AG10803 (cell line): ENCODE measurements around the gene IFT43.

ENCODE experiments used
- DNase-seq: peaks from one replicate; pipeline ENCODE4 v3.0.0; 2010; ENCODE audit warnings: low read depth
- H3K4me3 ChIP-seq: 2 replicates; pipeline ENCODE4 v1.5.1; 2011; ENCODE audit warnings: mild to moderate bottlenecking, low read length, control low read depth
- TF ChIP-seq, protein P1 (sequence below): conservative IDR thresholded peaks from 2 replicates; pipeline ENCODE4 v1.5.1; 2011; ENCODE audit warnings: mild to moderate bottlenecking, low read length, control low read depth, inconsistent platforms

Gene IFT43

DNA sequence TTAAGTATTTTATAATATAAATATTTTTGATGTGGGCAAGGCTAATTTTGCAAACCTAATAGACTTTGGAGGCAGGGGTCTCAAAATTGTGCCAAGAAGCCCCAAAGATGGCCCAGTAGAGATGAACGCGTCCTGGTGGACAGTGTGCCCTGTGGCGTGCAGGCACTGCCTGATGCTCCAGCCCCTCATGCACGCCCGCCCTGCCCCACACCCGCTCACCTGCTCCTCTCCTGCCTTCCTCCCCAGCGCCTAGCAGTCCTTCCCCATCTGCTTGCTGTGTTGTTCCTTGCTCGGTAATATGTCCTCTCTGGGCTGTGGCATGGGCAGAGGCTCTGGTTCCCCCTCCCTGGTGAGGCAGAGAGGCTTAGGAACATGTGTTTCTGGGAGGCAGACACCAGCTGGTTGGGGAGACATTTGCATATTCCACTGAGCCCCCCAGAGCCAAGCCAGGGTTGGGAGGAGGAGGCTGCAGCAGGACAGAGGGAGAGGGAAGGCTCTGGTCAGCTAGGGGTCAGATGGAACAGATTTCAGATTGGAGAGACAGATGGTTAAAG lies 119.3 kb downstream of the IFT43 start:
- H3K4me3 ChIP-seq = no peak overlapping the region
- DNase-seq = no peak
- TF ChIP-seq, protein P1, sequence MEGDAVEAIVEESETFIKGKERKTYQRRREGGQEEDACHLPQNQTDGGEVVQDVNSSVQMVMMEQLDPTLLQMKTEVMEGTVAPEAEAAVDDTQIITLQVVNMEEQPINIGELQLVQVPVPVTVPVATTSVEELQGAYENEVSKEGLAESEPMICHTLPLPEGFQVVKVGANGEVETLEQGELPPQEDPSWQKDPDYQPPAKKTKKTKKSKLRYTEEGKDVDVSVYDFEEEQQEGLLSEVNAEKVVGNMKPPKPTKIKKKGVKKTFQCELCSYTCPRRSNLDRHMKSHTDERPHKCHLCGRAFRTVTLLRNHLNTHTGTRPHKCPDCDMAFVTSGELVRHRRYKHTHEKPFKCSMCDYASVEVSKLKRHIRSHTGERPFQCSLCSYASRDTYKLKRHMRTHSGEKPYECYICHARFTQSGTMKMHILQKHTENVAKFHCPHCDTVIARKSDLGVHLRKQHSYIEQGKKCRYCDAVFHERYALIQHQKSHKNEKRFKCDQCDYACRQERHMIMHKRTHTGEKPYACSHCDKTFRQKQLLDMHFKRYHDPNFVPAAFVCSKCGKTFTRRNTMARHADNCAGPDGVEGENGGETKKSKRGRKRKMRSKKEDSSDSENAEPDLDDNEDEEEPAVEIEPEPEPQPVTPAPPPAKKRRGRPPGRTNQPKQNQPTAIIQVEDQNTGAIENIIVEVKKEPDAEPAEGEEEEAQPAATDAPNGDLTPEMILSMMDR = no peak

DNA sequence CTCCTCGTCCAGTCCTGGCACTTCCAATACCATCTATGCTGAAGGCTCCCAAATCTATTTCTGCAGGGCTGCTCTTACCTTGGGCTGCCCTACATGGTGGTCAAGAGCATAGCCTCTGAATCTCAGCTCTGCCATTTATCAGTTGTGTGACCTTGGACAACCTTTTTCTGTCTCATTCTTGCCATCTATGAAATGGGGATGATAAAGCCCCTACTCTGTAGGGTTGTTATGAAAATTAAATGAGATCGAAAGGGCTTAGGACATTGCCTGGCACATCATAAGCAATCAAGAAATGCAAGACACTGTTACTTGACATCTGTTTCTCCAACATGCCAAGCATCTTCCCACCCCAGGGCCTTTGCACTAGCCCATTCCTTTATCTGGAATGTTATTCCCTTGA lies 120.6 kb downstream of the IFT43 start:
- TF ChIP-seq, protein P1 = no peak
- H3K4me3 ChIP-seq = no peak overlapping the region

DNA sequence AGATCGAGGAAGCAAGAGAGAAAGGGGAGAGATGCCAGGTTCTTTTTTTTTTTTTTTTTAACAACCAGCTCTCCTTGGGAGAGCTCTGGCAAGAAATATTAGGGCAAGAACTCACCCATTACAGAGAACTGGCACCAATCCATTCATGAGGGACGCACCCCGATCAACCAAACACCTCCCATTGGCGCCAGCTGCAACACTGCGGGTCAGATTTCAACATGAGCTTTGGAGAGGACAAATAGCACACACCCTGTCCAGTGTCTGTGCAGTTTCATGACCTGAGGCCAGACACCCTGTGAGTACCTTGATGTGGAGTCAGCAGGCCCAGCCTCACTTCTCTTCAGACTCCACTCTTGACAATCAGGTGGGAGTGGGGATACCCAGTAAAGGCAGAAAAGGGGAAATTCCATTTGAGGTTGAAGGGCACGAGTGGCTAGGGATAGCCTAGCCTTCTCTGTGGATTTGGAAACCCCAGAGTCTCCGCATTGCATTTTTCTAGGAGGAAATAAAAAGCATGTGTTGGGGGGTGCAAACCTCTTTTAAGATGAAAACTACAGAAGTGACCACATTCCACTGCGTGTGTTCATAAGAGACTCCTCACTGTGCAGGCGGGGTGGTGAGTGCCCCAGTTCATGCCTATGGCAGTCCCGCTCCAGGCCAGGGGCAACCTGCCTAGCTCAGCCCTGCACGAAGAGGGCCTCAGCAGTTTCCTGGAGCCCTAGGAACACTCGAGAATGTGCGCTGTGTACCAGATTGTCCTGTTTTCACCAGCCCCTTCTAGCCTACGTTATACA lies 123.7 kb downstream of the IFT43 start:
- DNase-seq = peak; percentile 65
- TF ChIP-seq, protein P1 = no peak
- H3K4me3 ChIP-seq = no peak overlapping the region

More for the DNA sequence above, 120.6 kb downstream of the IFT43 start:
- no peak for DNase-seq

DNA sequence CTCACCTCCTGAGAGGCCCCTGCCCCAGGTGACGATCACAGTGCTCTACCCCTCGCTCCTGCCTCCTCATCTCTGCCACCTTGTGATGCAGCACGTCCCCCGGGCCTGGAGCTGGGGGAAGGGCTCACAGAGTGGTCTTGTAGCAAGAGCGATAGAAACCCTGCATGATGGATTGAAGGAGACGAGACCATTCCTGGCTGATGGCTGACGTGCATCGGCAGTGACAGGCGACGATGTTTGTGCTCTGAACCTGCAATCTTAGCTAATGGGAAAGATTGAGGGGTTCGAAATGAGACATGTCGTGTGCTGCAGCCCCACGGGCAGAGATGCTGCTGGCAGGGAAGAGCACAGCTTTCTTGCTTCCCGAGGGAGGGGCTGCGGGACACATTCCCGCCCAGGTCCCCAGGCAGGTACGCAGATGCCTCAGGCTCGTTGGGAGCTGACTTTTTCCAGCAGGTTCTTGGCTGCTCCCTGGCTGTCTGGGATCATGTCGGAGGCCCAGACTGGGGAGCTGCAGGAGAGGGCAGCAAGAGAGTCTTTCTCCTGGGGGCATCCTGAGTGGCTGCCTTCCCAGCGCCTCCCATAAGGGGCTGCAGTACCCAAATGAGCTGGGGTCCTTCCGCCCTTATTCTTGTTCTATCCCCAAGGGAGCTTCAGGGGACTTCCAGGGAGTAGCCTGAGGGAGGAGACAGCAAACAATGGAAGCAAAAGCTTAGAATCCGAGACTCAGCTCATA lies 127.5 kb downstream of the IFT43 start:
- no peak overlapping the region for H3K4me3 ChIP-seq
- TF ChIP-seq, protein P1 = no peak
- no peak for DNase-seq

DNA sequence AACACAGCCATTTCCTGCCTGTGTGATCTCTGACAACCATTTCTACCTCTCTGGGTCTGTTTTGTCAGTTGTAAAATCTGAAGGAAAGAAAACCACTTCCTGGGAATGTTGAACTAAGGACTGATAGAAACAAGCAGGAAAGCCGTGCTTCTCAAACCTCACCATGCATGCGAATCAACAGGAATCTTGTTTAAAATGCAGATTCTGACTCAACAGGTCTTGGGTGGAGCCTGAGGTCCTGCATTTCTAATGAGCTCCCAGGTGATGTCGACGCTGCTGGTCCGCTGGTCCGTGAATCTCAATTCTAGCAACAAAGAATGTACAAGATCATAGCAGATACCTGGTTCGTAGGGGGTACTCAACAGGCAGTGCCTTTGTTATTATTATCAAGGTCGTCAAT lies 128.1 kb downstream of the IFT43 start:
- TF ChIP-seq, protein P1 = no peak
- no peak overlapping the region for H3K4me3 ChIP-seq
- DNase-seq = no peak

DNA sequence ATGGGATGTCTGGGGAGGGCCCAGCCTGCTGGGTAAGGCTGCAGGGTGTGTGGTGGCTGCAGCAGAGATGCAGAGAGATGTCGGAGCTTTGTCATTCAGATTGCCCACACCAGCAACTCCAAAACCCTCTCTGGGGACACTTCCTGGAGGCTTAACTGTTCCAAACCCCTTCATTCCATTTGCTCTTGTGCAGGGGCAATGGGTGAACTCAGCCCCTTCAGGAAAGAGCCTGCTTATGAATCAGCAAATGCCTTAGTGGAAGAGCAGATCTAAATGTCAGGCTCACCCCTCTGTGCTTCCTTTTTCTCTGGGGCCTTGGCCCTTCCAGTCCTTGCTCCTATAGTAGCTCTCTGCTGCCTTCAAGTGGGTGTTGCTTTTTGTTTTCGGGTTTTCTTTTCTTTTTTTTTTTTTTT lies 129.5 kb downstream of the IFT43 start:
- TF ChIP-seq, protein P1 = peak; percentile 20; the same call in 1 of the 2 replicates
- no peak for DNase-seq
- H3K4me3 ChIP-seq = no peak overlapping the region
